ENCODE data around the gene COX7A2.

- TF ChIP-seq CTCF (conservative IDR thresholded peaks at IDR 0.05; ENCODE audit: low read depth, low read length) (no peak), USF2 (IDR thresholded peaks at IDR 0.05; ENCODE audit: low read depth, low read length) (no peak), POLR2A (IDR thresholded peaks at IDR 0.05; ENCODE audit: low read depth, low read length) (no peak), FOS (IDR thresholded peaks at IDR 0.05; ENCODE audit: low read depth, low read length) (no peak), RAD21 (IDR thresholded peaks at IDR 0.05; ENCODE audit: low read length) (no peak), MXI1 (IDR thresholded peaks at IDR 0.05; ENCODE audit: borderline replicate concordance, low read depth, low read length) (no peak), MAFK (IDR thresholded peaks at IDR 0.05; ENCODE audit: low read depth, low read length) (no peak), SMC3 (IDR thresholded peaks at IDR 0.05; ENCODE audit: low read depth, low read length) (no peak), RCOR1 (IDR thresholded peaks at IDR 0.05; ENCODE audit: insufficient replicate concordance, low read length) (no peak), RFX5 (IDR thresholded peaks at IDR 0.05; ENCODE audit: low read depth, low read length) (no peak), CEBPB (IDR thresholded peaks at IDR 0.05; ENCODE audit: low read depth, low read length) (no peak), BHLHE40 (IDR thresholded peaks at IDR 0.05; ENCODE audit: low read depth, low read length) (no peak), ELK1 (IDR thresholded peaks at IDR 0.05; ENCODE audit: borderline replicate concordance, low read depth, low read length) (no peak), MAZ (IDR thresholded peaks at IDR 0.05; ENCODE audit: borderline replicate concordance, low read depth, low read length) (no peak)
Observed at GRCh38 chr6:75250552-75250951, 7.0 kb upstream of the COX7A2 start.
